Measurements from ENCODE around the gene BEND3. TPM values are rescaled to one million over a fixed set of nuclear protein-coding genes. Genes with fewer than 3 reads are reported as not detected.

BEND3 gene
- total RNA-seq, 1 experiment from 2014 or later = 70.2 TPM

- no CpG with 5 or more reads among the region's 7 CpGs for WGBS (ENCODE audit: extremely low coverage, insufficient read length, low lambda C conversion rate)
- H3K36me3 Mint-ChIP-seq (ENCODE audit: insufficient read depth in 1 of 3, low read depth in 3 of 3) = peaks cover 0 to 39% (median 7%) of the 10 kb centered on the region in 3 experiments; a peak in 5 of 7 replicates
- no peak for TF ChIP-seq CTCF (conservative IDR thresholded peaks at IDR 0.05)
These were observed 67.5 kb downstream of the BEND3 start for GRCh38 chr6:107047807-107048206.

More at GRCh38 chr6:107047807-107048206, 67.5 kb downstream of the BEND3 start:
- no peak for DNase-seq
- no peaks in the 10 kb centered on the region for H3K9me3 Mint-ChIP-seq
- H3K23me2 ChIP-seq (ENCODE audit: insufficient read length, low read depth, low read length, poor library complexity, severe bottlenecking) = no peaks in the 10 kb centered on the region
- no peak overlapping the region for H2BK12ac ChIP-seq (ENCODE audit: insufficient read length, low read depth, low read length)
- no peak overlapping the region for H4K91ac ChIP-seq (ENCODE audit: insufficient read length, low read depth, low read length)
- no peak overlapping the region for H3K27ac Mint-ChIP-seq
- H3K9me3 ChIP-seq (ENCODE audit: control insufficient read depth, low read depth, low read length) = no peaks in the 10 kb centered on the region
- H4K20me1 ChIP-seq (ENCODE audit: control insufficient read depth, insufficient read depth, insufficient read length) = no peaks in the 10 kb centered on the region
- H2BK5ac ChIP-seq (ENCODE audit: insufficient read length, low read length) = no peak overlapping the region
- no peak overlapping the region for H2AFZ ChIP-seq (ENCODE audit: low read length)
- H2AK5ac ChIP-seq (ENCODE audit: insufficient read length, low read length) = no peak overlapping the region
- no peak overlapping the region for H3K27ac ChIP-seq (ENCODE audit: insufficient read length, low read depth, low read length)
- H4K5ac ChIP-seq (ENCODE audit: insufficient read length, low read depth, low read length) = no peak overlapping the region
- H4K8ac ChIP-seq (replicated peaks; ENCODE audit: insufficient read length, low read depth, low read length) = no peak overlapping the region
- H2BK120ac ChIP-seq (ENCODE audit: low read depth, low read length, poor library complexity, severe bottlenecking) = no peak overlapping the region
- peaks cover 5 to 18% of the 10 kb centered on the region in 2 experiments; a peak in 3 of 4 replicates for H3K4me1 Mint-ChIP-seq
- H3K4me3 Mint-ChIP-seq = no peak overlapping the region
- no peak overlapping the region for H3K4me2 ChIP-seq (ENCODE audit: insufficient read depth, insufficient read length, low read length)
- no peak overlapping the region for H3K56ac ChIP-seq (ENCODE audit: insufficient read length, low read depth, low read length)
- H2BK15ac ChIP-seq (ENCODE audit: low read depth, low read length) = no peak overlapping the region
- H3T11ph ChIP-seq (ENCODE audit: low read length) = no peak overlapping the region
- no peak overlapping the region for H3K14ac ChIP-seq (ENCODE audit: insufficient read depth, low read length)
- H2BK20ac ChIP-seq (ENCODE audit: low read depth, low read length, poor library complexity, severe bottlenecking) = no peak overlapping the region
- no peak overlapping the region for H3K9ac ChIP-seq (ENCODE audit: extremely low read depth, insufficient read length, low read length)
- no peaks in the 10 kb centered on the region for H3K27me3 ChIP-seq (ENCODE audit: insufficient read depth, low read length)
- H3K4me1 ChIP-seq (ENCODE audit: insufficient read depth, low read length) = no peaks in the 10 kb centered on the region
- H3K4ac ChIP-seq (ENCODE audit: low read depth, low read length) = no peak overlapping the region
- no peaks in the 10 kb centered on the region for H3K79me1 ChIP-seq (ENCODE audit: insufficient read depth, low read depth, low read length, poor library complexity, severe bottlenecking)
- H3K27me3 Mint-ChIP-seq (ENCODE audit: low read depth) = no peaks in the 10 kb centered on the region
- no peak overlapping the region for H3K23ac ChIP-seq (ENCODE audit: insufficient read length, low read depth, low read length)
- no peak overlapping the region for H3K18ac ChIP-seq (ENCODE audit: insufficient read length, low read depth, low read length)
- H3K79me2 ChIP-seq (ENCODE audit: insufficient read depth, low read length) = no peaks in the 10 kb centered on the region

All from H9 (cell line).